SH-SY5Y (cell line): Measurements from ENCODE around the gene DLG1.

Experiments
- GATA2 ChIP-seq: IDR thresholded peaks from 2 replicates; pipeline ENCODE4 v1.6.1; 2011; ENCODE audit warnings: mild to moderate bottlenecking, low read depth, low read length
- GATA3 ChIP-seq: IDR thresholded peaks from 2 replicates; pipeline ENCODE4 v1.6.1; 2011; ENCODE audit warnings: low read depth, mild to moderate bottlenecking, low read length, moderate library complexity

GRCh38 chr3:197031315-197032285 lies 266.8 kb downstream of the DLG1 start:
- TF ChIP-seq GATA2 (no peak), GATA3 (no peak)
